LNCAP (cell line): ENCODE results near the gene TMF1.
A peak's percentile ranks its signal among the peaks of the same experiment; 100 is the strongest.

Source experiments
- CTCF ChIP-seq: fragments of 450-650 bp; IDR thresholded peaks from 2 replicates; pipeline ENCODE4 v1.5.1; 2017; ENCODE audit warnings: mild to moderate bottlenecking

Gene TMF1

GRCh38 chr3:68977486-68978167 is 74.5 kb downstream of the TMF1 start:
- no peak for TF ChIP-seq CTCF

- TF ChIP-seq CTCF = no peak
Measured at GRCh38 chr3:68974711-68975110, 77.4 kb downstream of the TMF1 start.

- no peak for TF ChIP-seq CTCF
Measured at GRCh38 chr3:68973639-68974038, 78.5 kb downstream of the TMF1 start.

GRCh38 chr3:68972358-68972979 is 79.7 kb downstream of the TMF1 start:
- peak; percentile 91 for TF ChIP-seq CTCF
